ENCODE data around the gene PDE4B. TPM values are rescaled to one million over a fixed set of nuclear protein-coding genes. Genes with fewer than 3 reads are reported as not detected.

Gene PDE4B
- total and polyA plus RNA-seq, 10 of the 15 experiments (the other 5 are each of a cell fraction or from before 2014, with no cell fraction given), result 3.0 to 13.2 (median 5.7) TPM

DNA sequence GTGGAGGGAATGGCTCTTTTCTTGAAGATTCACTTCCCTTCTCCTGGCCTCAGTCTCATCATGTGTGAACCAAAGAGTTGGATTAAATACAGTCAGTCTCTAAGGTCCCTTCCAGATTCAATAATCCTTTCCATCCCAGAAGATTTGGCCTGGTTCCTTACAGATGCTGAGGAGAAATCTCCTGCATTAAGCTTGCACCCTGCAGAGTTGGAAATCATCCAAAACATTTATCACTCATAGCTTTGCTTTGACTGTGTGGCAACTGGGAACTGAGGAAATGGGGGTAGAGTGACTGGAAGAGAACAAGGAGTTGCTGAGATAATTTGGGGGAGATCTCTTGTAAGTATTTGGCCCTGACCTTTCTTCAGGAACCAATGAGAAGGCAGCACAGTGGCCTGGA lies 520.7 kb downstream of the PDE4B start:
- no peak overlapping the region for H3K9ac ChIP-seq (ENCODE audit: control insufficient read depth, insufficient read depth, low read length)
- no peak for TF ChIP-seq FOXK2 (IDR thresholded peaks at IDR 0.05)
- no peak for TF ChIP-seq ZNF24 (IDR thresholded peaks at IDR 0.05)
- no peak for TF ChIP-seq HDGF (IDR thresholded peaks at IDR 0.05)
- TF ChIP-seq PAX5 (IDR thresholded peaks at IDR 0.05; ENCODE audit: borderline replicate concordance, low read depth, low read length), result no peak
- no peak for TF ChIP-seq NFXL1 (IDR thresholded peaks at IDR 0.05; ENCODE audit: borderline replicate concordance)
- no peak for TF ChIP-seq GABPA (IDR thresholded peaks at IDR 0.05; ENCODE audit: low read depth)
- no peak for TF ChIP-seq SUZ12 (IDR thresholded peaks at IDR 0.05; ENCODE audit: unreplicated experiment)
- no peaks in the 10 kb centered on the region for H3K79me2 ChIP-seq (ENCODE audit: control insufficient read depth, insufficient read depth, low read length)
- H3K4me2 ChIP-seq (ENCODE audit: control insufficient read depth, insufficient read depth), result no peak overlapping the region
- H3K9me3 ChIP-seq (replicated peaks; ENCODE audit: control insufficient read depth, insufficient read depth, low read length), result no peaks in the 10 kb centered on the region
- ChIA-PET CTCF (no interaction called here), RAD21 (ENCODE audit: unreplicated experiment) (no interaction called here), SMC1A (ENCODE audit: uncharacterized antibody, unreplicated experiment) (interaction anchor here (0.6 kb wide), 1 partner anchor 1459 kb away, joined by 3 read pairs; no protein-coding TSS in a partner anchor), POLR2A (no interaction called here)
- intact Hi-C loops (cut with micrococcal nuclease; ENCODE audit: unreplicated experiment), result no loop called here
- H3K27me3 ChIP-seq (replicated peaks in 1 of 2; ENCODE audit: control insufficient read depth in 2 of 2, insufficient read depth in 2 of 2, low read length in 1 of 2), result no peaks in the 10 kb centered on the region
- no TSS peak for BruUV-seq (replicated peaks)
- ATAC-seq (no peak), FAIRE-seq (no peak), DNase-seq (ENCODE audit: low read depth, low spot score) (no peak)
- H3K4me3 ChIP-seq, result no peak overlapping the region
- in situ Hi-C loops (cut with MboI), result no loop called here
- no peak overlapping the region for H2AFZ ChIP-seq (ENCODE audit: control insufficient read depth, low read depth, low read length)
- H4K20me1 ChIP-seq (ENCODE audit: control insufficient read depth, insufficient read depth), result no peaks in the 10 kb centered on the region
- no peaks in the 10 kb centered on the region for H3K4me1 ChIP-seq (ENCODE audit: control insufficient read depth, insufficient read depth, low read length)
- H3K36me3 ChIP-seq (ENCODE audit: control insufficient read depth in 2 of 2, insufficient read depth in 2 of 2, low read length in 1 of 2), result no peaks in the 10 kb centered on the region
- no peak overlapping the region for H3K27ac ChIP-seq (ENCODE audit: control insufficient read depth, insufficient read depth)

DNA sequence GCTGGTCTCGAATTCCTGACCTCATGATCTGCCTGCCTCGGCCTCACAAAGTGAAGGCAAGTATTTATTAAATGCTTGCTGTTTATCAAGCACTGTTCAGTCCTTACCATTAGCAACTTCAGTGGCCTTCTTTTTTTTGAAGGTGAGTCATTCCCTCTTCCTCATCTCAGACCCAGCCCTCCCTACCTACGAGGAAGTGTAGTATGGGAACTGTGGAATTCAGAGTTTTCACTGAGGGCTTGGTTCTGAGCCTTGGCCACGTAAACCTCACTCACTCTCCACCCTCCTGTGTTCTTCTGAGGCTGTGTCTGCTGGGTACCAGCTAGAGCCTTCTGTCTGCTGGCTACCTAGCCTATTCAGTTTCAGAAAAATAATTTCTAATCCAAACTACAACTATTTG lies 523.0 kb downstream of the PDE4B start:
- no peak overlapping the region for H2AFZ ChIP-seq (ENCODE audit: control insufficient read depth, low read depth, low read length)
- no peak overlapping the region for H3K4me2 ChIP-seq (ENCODE audit: control insufficient read depth, insufficient read depth)
- H3K4me3 ChIP-seq, result no peak overlapping the region
- RAD21 ChIA-PET (ENCODE audit: unreplicated experiment), result no interaction called here
- H3K4me1 ChIP-seq (ENCODE audit: control insufficient read depth, insufficient read depth, low read length), result no peaks in the 10 kb centered on the region
- in situ Hi-C loops (cut with MboI), result no loop called here
- no peaks in the 10 kb centered on the region for H4K20me1 ChIP-seq (ENCODE audit: control insufficient read depth, insufficient read depth)
- POLR2A ChIA-PET, result interaction anchor here (0.9 kb wide), 1 partner anchor 19 kb away, joined by 3 read pairs; no protein-coding TSS in a partner anchor
- no peak overlapping the region for H3K27ac ChIP-seq (ENCODE audit: control insufficient read depth, insufficient read depth)
- intact Hi-C loops (cut with micrococcal nuclease; ENCODE audit: unreplicated experiment), result no loop called here
- CTCF ChIA-PET, result no interaction called here
- no TSS peak for BruUV-seq (replicated peaks)
- no peaks in the 10 kb centered on the region for H3K27me3 ChIP-seq (replicated peaks in 1 of 2; ENCODE audit: control insufficient read depth in 2 of 2, insufficient read depth in 2 of 2, low read length in 1 of 2)
- H3K36me3 ChIP-seq (ENCODE audit: control insufficient read depth in 2 of 2, insufficient read depth in 2 of 2, low read length in 1 of 2), result no peaks in the 10 kb centered on the region
- SMC1A ChIA-PET (ENCODE audit: uncharacterized antibody, unreplicated experiment), result interaction anchor here (0.8 to 1.0 kb wide), 3 partner anchors 14 to 48 kb away, joined by 3 read pairs; no protein-coding TSS in a partner anchor
- H3K9me3 ChIP-seq (replicated peaks; ENCODE audit: control insufficient read depth, insufficient read depth, low read length), result no peaks in the 10 kb centered on the region
- WGBS (ENCODE audit: insufficient coverage, insufficient replicate concordance, low lambda C conversion rate, missing lambda C conversion rate), result 48% methylated on average over 4 of the region's 4 CpGs
- FAIRE-seq (no peak), ATAC-seq (no peak), DNase-seq (ENCODE audit: low read depth, low spot score) (no peak)
- TF ChIP-seq MYC (IDR thresholded peaks at IDR 0.05; ENCODE audit: insufficient read depth, insufficient read length, insufficient replicate concordance, low read length, severe bottlenecking) (no peak), ZNF24 (IDR thresholded peaks at IDR 0.05) (no peak), SUZ12 (IDR thresholded peaks at IDR 0.05; ENCODE audit: unreplicated experiment) (no peak), CBX3 (IDR thresholded peaks at IDR 0.05; ENCODE audit: borderline replicate concordance, low read depth) (no peak), NR2C2 (IDR thresholded peaks at IDR 0.05; ENCODE audit: borderline replicate concordance, control insufficient read depth, insufficient read length, low read depth) (no peak), CHD4 (IDR thresholded peaks at IDR 0.05) (no peak), EED (IDR thresholded peaks at IDR 0.05; ENCODE audit: low read depth) (no peak), NRF1 (conservative IDR thresholded peaks at IDR 0.05; ENCODE audit: low read depth, low read length) (no peak), NBN (IDR thresholded peaks at IDR 0.05) (no peak), BRCA1 (IDR thresholded peaks at IDR 0.05; ENCODE audit: low read depth, low read length) (no peak), ZNF622 (IDR thresholded peaks at IDR 0.05) (no peak), CHD2 (IDR thresholded peaks at IDR 0.05; ENCODE audit: borderline replicate concordance, low read depth, low read length) (no peak)
- TF ChIP-seq, protein P1, sequence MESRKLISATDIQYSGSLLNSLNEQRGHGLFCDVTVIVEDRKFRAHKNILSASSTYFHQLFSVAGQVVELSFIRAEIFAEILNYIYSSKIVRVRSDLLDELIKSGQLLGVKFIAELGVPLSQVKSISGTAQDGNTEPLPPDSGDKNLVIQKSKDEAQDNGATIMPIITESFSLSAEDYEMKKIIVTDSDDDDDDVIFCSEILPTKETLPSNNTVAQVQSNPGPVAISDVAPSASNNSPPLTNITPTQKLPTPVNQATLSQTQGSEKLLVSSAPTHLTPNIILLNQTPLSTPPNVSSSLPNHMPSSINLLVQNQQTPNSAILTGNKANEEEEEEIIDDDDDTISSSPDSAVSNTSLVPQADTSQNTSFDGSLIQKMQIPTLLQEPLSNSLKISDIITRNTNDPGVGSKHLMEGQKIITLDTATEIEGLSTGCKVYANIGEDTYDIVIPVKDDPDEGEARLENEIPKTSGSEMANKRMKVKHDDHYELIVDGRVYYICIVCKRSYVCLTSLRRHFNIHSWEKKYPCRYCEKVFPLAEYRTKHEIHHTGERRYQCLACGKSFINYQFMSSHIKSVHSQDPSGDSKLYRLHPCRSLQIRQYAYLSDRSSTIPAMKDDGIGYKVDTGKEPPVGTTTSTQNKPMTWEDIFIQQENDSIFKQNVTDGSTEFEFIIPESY (IDR thresholded peaks at IDR 0.05), result no peak
- H3K79me2 ChIP-seq (ENCODE audit: control insufficient read depth, insufficient read depth, low read length), result no peaks in the 10 kb centered on the region
- no peak overlapping the region for H3K9ac ChIP-seq (ENCODE audit: control insufficient read depth, insufficient read depth, low read length)

All from GM12878 (cell line).